HG02642 (cell line): ENCODE data around the gene CPPED1.

Source experiments
- ATAC-seq: cut with Tn5 transposase; IDR thresholded peaks from one replicate; pipeline ENCODE4 v1.9.1; 2021; ENCODE audit warnings: mild to moderate bottlenecking; ENCODE audit not compliant: unreplicated experiment, poor library complexity

CPPED1 gene

DNA sequence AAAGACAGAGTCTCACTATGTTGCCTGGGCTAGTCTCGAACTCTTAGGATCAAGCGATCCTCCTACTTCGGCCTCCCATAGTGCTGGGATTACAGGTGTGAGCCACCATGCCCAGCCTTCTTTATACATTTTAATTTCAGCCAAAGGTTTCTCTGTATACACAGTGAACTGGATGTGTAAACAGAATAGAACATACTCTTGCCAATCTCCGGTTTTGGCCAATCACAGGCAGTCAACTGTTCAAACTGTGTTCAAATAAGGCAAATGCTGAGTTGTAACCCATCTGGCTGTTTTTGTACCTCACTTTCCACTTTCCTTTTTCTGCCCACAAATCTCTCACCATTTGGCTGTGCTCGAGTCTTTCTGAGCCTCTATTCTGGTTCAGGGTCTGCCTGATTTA is 108.2 kb downstream of the CPPED1 start:
- no peak for ATAC-seq

DNA sequence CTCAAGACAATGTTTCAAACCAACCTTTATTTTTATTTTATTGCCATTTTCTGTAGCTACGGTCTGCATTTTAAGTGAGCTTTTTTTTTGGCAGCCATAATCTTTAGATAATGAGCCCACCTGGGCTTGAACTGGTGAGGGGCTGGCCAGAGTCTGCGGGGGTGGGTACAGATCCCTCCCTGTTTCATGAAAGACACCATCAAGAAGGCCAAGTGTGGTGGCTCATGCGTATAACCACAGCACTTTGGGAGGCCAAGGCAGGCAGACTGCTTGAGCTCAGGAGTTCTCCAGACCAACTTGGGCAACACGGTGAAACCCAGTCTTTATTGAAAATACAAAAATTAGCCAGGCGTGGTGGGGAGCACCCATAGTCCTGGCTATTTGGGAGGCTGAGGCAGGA is 113.7 kb downstream of the CPPED1 start:
- ATAC-seq: no peak

DNA sequence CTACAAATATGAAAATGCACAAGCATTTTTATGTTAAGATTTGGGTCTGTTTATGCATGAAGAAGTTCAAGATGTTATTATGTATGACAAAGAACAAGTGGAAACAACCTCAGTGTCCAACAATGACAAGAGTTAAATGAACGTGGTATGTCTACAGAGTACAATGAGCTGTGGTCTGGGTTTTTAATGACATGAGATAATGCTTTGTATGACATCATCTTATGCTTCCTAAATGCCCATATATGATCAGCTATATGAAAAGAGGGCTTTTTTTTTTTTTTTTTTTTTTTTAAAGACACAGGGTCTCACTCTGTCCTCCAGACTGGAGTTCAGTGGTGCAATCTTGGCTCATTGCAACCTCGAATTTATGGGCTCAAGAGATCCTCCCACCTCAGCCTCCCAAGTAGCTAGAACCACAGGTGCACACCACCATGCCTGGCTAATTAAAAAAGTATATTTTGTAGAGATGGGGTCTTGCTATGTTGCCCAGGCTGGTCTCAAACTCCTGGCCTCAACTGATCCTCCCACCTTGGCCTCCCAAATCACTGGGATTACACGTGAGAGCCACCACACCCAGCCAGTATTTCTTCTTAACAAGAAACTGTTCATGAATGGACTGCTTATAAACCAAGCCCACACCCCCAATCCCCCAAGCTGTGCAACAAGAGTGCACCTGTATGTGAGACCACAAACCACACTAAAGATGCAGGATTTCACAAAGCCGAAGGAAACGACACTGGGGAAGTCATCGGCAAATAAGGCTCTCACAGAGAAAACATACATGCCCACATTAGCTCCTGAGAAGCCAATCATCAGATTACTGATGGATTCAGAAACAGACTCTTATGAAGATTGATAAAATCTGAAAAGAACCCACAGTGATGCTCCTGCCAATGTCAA is 114.5 kb downstream of the CPPED1 start:
- ATAC-seq: no peak

DNA sequence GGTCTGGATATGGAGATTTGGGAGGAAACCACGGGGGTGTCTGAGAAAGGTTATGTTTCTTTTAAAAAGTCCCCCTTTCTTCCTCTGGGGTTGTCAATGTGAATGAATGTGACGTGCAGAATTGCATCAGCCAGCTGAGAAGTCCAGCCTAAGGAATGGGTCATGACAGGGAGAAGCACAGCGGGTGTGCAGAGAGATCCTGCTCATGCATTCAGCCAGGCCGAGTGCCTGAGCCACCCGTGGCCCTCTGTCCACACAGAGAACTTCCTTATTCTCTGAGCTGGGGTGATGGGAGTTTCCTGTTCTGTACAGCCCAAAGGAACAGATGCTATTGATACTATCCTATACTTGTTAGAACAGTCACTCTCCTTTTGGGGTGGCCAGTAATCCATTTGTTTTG is 117.9 kb downstream of the CPPED1 start:
- ATAC-seq: no peak

DNA sequence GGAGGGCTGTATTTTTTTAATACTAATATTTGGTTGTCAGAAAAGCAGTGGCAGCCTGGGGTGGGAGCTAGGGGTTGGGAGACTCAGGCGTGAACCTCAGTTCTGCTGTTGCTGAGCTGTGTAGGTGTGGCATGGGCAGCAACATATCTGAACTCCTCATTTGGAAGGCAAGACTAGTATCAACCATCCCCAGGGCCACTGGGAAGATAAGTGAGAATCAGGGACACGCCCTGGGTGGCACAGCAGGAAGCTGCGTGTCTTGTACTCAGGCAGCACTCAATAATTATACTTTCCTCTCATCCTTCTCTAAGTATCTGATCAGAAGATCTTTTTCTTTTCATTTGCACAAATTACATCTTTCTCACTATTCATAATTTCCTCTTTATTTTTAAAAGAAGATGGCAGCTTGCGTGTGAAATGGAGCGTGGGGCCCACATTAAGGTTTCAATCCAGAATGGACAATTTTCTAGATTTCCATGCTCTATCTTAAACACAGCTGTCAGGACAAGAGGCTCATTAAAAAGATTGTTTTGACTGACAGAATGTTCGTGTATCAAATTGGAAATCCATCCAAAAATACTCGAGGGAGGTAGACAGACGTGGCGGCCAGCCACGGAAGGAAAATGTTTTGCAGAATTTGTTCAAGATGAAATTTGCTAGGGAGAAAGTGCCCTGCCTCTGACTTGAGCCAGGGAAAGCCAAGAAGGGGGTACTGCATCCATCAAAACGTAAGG is 121.1 kb downstream of the CPPED1 start:
- no peak for ATAC-seq

DNA sequence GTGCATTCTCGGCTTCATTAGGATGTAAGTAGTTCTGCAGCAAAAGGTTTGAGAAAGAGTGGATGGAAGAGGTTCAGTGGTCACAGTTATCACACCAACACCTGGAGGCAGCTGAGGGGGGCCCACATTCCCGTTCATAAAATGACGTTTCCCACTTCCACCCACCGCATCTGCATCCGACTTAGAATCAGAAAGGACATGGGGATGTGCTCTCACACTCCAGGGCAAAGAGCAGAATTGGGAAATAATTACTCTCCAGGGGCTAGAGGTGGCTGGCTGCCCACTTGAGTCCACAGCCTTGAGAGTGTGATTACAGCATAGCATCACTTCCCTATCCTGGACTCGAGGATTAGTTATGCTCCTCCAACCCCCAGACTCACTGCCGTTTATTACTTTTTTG is 122.0 kb downstream of the CPPED1 start:
- no peak for ATAC-seq

DNA sequence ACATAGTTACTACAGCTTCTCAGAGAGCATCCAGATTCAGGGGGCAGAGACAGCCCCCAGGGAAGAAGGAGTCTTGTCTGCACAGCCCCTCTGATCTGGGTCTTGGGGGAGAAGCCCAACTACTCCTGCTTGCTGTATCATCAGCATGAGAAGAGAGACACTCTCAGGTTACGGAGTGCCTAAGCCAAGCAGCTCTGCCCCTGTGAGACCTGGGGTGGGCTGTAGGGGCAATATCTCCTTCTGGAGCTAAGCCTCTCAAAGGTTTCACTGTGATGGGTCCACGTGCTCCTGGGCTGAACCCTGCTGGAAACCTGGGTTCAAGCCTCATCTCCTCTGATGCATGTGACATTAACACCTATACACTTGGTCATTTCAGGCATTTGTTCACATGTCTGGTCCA is 123.2 kb downstream of the CPPED1 start:
- no peak for ATAC-seq

DNA sequence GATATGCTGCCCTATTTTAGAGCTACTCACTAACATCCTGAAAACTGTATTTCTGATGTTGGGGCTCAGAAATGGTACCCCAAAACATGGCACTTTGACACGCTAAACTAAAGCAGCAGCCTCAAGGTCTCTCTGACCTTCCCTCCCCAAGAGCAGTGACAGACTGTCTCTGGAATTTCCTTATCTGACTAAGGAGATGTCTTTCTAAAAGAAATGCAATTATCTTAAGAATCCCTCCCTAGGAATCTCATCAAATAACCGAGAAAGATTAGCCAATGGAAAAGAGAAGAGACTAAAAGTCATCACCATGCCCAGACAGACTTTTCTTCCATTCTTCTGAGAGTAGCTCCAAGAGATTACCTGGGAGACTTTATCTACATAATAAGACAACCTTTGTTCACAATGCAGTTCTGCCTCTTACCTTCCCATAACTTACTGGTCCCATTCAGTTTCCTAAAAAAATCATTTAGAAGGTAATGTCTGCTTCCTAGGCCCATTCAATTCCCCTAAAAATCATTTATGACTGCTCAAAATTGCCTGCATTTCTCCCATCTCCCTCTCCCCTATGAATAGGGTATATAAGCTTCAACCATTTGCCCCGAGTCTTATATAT is 123.9 kb downstream of the CPPED1 start:
- no peak for ATAC-seq

DNA sequence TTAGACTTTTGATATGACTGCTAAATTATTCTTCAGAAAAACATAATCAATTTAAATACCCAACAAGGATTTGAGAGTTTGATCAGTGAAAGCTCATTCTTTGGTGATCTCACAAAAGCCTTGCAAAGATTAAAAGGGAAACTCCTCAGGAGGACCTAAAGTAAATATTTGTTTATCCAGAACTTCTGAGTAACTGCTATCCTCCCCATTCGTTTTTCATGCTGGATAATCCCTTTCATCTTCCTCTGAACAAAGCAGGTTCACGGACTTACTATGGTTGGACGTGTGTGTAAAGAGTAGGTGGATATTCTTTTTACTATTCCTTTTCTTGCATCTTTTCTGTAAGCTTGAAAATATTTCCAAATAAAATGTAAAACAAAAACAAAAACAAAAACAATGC is 124.7 kb downstream of the CPPED1 start:
- ATAC-seq: no peak

DNA sequence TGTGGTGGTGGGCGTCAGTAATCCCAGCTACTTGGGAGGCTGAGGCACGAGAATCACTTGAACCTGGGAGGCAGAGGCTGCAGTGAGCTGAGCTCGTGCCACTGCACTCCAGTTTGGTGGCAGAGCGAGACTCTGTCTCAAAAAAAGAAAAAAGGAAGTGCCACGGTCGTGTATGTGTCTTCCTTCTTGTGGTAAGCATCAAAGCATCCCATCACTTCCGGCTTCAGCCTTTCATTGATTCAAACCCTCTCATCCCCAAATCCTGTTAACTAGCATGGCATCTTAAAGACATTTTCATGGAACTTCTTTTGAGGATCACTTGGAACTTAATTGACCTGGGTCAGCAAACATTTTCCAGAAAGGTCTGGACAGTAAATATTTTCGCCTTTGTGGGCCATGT is 126.2 kb downstream of the CPPED1 start:
- ATAC-seq: no peak

DNA sequence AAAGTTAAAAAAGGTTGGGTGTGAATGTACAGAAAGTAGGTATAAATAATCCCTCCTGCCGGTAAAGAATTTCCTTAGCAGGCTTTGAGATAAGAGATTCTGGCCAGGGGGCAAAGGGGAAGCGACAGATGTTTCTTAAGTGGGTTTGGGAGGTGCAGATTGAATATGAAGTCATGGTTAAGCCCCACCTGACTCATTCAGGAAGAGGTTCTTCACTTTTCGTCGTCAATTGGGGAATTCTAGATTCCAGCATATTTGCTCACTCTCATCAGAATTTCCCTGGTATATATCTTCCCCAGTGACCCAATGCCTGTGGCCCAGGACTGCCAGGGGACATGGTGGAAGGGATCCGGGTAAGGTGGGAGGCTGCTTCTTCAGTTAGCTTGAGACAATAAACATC is 127.8 kb downstream of the CPPED1 start:
- no peak for ATAC-seq

DNA sequence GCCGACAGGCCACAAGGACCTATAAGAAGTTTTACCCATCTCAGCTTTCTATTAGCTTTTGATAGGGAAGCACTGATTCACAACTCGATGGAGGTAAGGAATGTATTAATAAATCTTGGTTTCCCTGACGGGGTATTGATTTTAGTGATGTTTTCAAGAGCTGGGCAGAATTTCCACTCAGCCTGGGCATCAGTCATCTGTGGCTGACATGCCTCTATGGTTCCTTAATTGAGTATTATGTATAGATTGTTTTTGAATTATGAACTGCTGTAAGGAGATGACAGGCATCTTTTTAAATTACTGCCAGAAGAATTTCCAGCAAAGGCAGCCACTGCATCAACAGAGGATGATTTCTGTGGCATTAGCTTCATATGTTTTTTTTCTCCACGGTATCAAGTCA is 128.6 kb downstream of the CPPED1 start:
- ATAC-seq: no peak

DNA sequence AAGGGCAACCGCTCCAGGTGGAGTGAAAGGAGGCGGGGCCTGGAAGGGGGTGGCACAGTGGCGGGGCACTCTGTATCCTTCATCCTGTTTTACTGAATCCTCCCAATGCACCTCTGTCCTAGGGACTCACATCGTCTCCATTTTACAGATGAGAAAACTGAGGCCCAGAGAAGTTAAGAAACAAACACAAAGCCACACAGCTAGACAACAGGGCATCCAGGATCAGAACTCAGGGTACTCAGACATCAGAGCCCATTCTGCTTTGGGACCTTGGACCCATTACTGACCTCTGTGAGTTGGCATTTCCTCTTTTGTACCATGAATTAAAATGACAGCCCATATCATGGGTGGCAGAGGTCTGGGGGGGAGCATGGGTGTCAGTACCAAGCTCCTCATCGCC is 129.2 kb downstream of the CPPED1 start:
- no peak for ATAC-seq

DNA sequence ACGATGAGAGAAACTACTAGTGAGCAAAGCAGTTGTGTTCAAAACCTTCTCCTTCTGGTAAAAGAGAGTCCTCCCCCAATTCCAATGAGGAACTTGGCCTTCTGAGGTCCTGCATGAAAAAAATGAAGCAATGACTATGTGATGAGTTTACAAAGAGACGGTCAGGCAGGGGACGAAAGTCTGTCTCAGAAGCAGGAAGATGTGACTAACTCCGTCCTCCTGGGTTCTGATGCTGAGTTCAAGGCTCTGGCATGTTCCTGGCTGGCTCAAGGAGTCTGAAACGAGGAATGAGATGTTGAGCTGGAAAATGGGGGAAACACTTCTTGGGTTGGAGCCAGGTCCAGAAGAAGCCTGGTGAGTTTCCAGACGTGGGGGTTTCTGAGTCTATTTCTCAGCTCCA is 129.6 kb downstream of the CPPED1 start:
- ATAC-seq: no peak

DNA sequence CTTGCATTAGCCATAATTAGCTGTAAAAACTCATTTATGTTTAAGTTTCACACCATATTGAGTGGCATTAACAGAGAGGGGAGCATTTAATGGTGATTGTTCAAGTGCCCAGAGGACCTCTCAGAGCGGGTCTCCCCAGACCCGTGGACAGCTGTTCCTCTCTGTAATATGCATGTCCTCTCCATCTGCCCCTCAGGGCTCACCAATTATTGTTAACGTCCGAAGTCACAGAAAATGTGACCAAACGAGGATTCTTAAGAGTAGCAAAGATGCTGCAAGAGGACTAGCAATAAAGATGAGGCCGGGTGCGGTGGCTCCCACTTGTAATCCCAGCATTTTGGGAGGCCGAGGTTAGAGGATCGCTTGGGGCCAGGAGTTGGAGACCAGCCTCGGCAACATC is 130.2 kb downstream of the CPPED1 start:
- no peak for ATAC-seq

DNA sequence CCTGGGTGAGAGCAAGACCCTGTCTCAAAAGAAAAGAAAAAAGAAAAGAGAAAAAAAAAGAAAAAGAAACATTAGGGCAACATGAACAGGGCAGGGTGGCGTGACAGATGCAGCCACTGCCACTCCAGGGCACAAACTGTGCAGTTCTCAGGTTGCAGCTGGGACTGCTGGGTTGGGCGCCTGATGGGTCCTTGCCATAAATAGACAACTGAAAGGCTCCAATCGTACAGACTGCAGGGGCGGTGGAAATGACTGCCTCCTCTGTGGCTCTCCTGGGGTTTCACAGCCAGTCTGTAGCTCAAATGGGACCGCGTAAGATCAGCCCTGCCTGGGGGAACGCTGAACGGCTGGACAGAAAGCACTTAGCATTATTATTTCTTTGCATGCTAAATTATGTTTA is 130.7 kb downstream of the CPPED1 start:
- ATAC-seq: no peak

DNA sequence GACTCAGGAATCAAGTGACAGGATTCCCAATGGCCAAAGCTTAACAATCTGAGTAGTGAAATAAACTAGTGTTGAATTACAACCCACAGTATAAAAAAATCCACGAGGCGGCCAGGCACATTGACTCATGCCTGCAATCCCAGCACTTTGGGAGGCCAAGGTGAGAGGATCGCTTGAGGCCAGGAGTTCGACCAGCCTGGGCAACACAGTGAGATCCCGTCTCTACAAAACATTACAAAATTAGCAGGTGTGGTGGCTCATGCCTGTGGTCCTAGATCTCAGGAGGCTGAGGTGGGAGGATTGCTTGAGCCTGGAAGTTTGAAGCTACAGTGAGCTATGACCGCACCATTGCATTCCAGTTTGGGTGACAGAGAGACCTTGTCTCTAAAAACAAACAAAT is 133.8 kb downstream of the CPPED1 start:
- ATAC-seq: no peak

DNA sequence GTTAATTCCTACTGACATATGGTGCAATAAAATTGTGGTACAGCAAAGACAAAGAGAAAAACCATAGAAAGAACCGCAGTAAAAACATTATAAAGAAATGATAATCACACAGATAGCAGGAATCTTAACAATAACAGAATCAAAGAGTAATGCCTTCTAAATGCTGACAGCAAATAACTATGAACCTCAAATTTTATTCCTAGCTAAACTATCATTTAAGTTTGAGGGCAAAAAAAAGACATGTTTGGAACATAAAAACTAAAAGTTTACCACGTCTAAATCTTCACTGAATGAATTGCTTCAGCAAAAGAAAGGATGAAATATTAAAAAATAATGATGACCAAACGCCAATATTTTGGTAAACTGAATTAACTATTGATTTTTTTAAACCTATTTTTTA is 135.8 kb downstream of the CPPED1 start:
- ATAC-seq: no peak

DNA sequence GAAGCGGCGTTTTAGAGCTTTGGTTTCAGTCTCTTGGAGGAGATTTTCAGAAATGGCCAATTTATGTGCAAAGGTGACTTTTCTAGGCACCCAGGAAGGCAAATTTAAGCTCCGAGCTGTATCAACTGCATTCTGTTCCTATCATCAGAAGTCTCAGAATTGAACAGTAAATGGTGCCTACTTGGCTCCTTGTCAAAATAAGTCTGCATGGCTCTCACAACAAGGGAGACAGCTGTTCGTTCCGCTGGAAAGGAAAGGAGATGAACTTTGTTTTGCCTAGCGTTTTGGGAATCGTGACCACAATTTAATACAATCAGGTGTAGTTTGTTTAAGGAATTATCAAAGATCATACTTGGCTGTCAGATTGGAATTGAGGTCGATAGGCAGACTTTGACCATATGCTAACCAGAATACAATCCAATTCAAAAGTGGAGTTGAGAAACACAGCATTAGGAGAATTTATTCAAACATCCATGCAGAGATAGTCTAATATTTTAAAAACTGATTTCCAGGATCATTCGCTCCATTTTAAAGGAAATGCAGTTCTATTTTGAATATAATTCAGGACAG is 139.4 kb downstream of the CPPED1 start:
- no peak for ATAC-seq

DNA sequence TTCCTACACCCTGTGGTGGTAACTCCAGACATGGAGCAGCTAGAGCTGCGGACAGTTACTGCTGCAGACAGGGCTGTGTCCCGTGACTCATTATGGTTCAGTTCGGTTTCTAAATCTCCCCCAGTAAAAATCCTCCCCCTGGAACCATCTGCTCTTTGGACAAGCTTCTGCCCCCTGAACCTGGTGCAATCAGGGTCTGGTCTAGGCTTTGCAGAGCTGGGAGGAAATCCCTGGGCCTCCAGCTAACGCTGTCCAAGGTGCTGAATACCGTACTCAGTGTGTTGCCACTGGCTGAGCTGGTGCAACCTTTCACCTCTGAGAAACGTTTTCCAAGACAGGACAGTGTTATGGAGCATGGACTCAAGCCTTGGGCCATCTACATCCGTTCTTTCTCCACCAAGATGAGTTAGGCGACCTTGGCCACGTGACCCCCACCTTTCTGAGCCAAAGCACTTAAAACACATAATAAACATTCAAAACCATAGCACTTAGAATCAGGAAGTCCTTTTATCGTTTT is 142.0 kb downstream of the CPPED1 start:
- no peak for ATAC-seq

DNA sequence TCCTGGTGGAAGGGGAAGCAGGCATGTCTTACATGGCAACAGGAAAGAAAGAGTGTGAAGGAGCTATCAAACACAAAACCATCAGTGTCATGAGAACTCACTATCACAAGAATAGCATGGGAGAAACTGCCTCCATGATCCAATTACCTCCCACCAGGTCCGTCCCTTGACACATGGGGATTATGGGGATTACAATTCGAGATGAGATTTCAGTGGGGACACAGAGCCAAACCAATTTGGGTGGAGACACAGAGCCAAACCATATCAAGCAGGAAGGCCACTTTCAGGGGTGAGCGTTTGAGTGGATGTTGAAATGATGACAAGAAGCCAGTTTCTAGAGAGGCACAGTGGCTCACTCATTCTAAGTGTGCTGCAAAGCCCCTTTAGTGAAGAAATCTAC is 143.8 kb downstream of the CPPED1 start:
- ATAC-seq: no peak
